ENCODE results near the gene IFRD2.
"Not testable (repeated sequence)": the region's sequence is repeated elsewhere in the genome, so short reads cannot be mapped to it uniquely, and the experiment has no call there.

Gene IFRD2

DNA sequence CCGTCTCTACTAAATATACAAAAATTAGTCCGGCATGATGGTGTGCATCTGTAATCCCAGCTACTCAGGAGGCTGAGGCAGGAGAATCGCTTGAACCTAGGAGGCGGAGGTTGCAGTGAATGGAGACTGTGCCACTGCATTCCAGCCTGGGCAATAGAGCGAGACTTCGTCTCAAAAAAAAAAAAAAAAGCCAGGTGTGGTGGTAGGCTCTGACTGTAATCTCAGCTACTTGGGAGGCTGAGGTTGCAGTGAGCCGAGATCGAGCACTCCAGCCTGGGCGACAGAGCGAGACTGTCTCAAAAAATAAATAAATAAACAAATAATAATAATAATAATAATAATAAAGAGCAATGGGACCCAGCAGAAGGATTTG is 19.7 kb downstream of the IFRD2 start:
- not testable (repeated sequence) for H3K4me3 ChIP-seq (ENCODE audit: insufficient read depth, low read depth, low read length); H3K9me3 ChIP-seq (ENCODE audit: control insufficient read depth, low read length); H3K27ac ChIP-seq (ENCODE audit: insufficient read depth, low read depth, low read length, poor library complexity, severe bottlenecking); H3K36me3 ChIP-seq (ENCODE audit: control insufficient read depth, insufficient read depth, low read length)
- Histone ChIP-seq H3K4me1 (ENCODE audit: control insufficient read depth, insufficient read depth, low read length) (peaks cover 34% of the 10 kb centered on the region), H3K27me3 (ENCODE audit: control insufficient read depth, insufficient read depth, low read length, poor library complexity, severe bottlenecking) (peaks cover 37% of the 10 kb centered on the region)
- 89 to 92% methylated on average over 6 to 7 of the region's 10 CpGs for WGBS, 2 experiments

DNA sequence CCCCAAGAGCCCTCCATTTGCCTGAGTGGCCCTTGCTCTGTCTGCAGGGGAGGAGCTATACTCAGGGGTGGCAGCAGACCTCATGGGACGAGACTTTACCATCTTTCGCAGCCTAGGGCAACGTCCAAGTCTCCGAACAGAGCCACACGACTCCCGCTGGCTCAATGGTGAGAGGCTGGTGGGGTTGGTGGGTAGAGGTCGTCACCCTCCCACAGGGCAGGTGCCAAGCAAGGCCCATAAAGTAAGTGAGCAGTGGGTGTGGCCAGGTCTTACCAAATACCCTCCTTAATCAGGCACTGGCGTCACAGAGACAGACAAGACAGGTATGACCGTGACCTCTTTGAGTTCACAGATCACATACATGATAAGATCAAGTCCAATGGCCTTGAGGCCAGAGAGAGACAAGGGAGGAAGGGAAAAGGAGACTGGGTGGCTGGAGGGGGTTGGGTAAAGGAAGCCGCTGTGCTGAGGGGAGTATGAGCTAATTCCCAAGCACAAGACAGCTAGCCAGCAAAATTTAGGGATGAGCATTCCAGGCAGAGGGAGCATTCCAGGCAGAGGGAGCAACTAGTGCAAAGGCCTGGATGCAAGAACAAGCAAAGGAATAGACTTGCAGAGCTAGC is 20.8 kb downstream of the IFRD2 start:
- Histone ChIP-seq H3K27me3 (ENCODE audit: control insufficient read depth, insufficient read depth, low read length, poor library complexity, severe bottlenecking) (peaks cover 36% of the 10 kb centered on the region), H3K36me3 (ENCODE audit: control insufficient read depth, insufficient read depth, low read length) (no peaks in the 10 kb centered on the region), H3K4me3 (ENCODE audit: insufficient read depth, low read depth, low read length) (no peak overlapping the region), H3K9me3 (ENCODE audit: control insufficient read depth, low read length) (no peaks in the 10 kb centered on the region), H3K4me1 (ENCODE audit: control insufficient read depth, insufficient read depth, low read length) (peaks cover 45% of the 10 kb centered on the region), H3K27ac (ENCODE audit: insufficient read depth, low read depth, low read length, poor library complexity, severe bottlenecking) (no peak overlapping the region)
- WGBS, 2 experiments = 91 to 94% methylated on average over 10 of the region's 10 CpGs

DNA sequence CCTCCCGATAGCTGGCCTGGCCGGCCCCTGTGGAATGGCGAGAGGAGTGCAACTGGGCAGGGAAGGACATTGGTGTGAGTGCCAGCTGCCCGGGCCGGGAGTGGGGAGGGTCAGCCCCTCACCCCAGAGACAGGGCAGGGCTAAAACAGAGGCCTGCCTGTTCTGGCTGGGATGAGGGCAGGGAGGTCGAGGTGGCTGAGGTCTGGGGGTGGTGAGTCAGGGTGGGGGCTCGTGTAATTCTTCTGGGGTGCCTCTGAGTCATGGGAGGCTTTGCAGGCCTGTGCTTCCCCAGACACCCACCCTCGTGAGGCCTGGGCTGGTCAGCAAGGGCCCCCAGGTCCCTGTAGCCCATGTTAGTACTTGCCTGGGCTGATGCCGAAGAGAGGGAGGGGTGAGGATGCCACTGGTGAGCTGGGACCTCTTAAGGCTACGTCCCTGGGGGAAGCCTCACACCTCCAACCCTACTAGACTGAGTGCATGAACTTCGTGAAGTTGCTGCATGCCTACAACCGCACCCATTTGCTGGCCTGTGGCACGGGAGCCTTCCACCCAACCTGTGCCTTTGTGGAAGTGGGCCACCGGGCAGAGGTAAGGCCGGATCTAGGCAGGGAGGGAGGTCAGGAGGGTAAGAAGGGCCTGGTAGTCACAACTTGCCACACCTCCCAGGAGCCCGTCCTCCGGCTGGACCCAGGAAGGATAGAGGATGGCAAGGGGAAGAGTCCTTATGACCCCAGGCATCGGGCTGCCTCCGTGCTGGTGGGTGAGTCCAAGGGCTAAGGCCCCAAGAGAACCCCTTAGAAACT is 21.6 kb downstream of the IFRD2 start:
- H3K9me3 ChIP-seq (ENCODE audit: control insufficient read depth, low read length) = no peaks in the 10 kb centered on the region
- H3K4me3 ChIP-seq (ENCODE audit: insufficient read depth, low read depth, low read length) = no peak overlapping the region
- 92 to 93% methylated on average over 19 of the region's 19 CpGs for WGBS, 2 experiments
- peaks cover 28% of the 10 kb centered on the region for H3K27me3 ChIP-seq (ENCODE audit: control insufficient read depth, insufficient read depth, low read length, poor library complexity, severe bottlenecking)
- H3K4me1 ChIP-seq (ENCODE audit: control insufficient read depth, insufficient read depth, low read length) = peaks cover 50% of the 10 kb centered on the region
- no peaks in the 10 kb centered on the region for H3K36me3 ChIP-seq (ENCODE audit: control insufficient read depth, insufficient read depth, low read length)
- H3K27ac ChIP-seq (ENCODE audit: insufficient read depth, low read depth, low read length, poor library complexity, severe bottlenecking) = no peak overlapping the region

DNA sequence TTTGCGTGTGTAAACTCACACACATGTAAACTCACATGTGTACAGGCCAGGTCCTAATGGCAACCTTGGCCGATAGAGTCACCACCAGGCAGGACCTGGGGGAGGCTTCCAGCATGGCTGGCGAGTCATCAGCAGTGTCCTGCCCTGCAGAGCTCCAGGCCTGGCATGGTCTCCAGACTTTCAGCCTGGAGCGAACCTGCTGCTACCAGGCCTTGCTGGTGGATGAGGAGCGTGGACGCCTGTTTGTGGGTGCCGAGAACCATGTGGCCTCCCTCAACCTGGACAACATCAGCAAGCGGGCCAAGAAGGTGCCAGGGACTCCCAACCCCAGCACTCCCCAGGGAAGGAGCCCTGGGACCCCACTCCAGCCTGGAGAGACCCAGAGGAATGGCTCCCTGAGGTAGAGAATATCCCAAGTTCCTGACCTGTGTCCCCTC is 22.2 kb downstream of the IFRD2 start:
- Histone ChIP-seq H3K4me3 (ENCODE audit: insufficient read depth, low read depth, low read length) (no peak overlapping the region), H3K36me3 (ENCODE audit: control insufficient read depth, insufficient read depth, low read length) (no peaks in the 10 kb centered on the region), H3K27me3 (ENCODE audit: control insufficient read depth, insufficient read depth, low read length, poor library complexity, severe bottlenecking) (peaks cover 21% of the 10 kb centered on the region), H3K27ac (ENCODE audit: insufficient read depth, low read depth, low read length, poor library complexity, severe bottlenecking) (no peak overlapping the region), H3K9me3 (ENCODE audit: control insufficient read depth, low read length) (no peaks in the 10 kb centered on the region), H3K4me1 (ENCODE audit: control insufficient read depth, insufficient read depth, low read length) (peaks cover 52% of the 10 kb centered on the region)
- 95 to 96% methylated on average over 8 of the region's 8 CpGs for WGBS, 2 experiments

DNA sequence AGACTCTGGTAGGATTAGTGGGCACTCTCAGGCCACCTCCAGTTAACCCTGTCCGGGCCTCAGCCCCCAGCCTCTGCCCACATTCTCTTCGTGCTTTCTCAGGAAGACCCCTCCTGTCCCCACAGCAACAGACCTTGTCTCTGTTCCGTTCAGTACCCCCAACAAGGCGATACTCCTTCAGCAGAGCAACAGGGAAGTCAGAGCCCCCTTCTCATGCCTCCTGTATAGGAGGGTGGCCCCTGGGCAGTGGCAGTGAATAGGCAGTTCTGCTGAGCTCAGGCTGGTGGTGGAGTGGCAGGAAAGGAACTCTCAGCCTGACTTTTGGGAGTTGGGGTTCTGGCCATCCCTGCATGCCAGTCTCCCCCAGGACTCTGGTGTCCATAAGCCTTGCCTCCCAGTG is 22.8 kb downstream of the IFRD2 start:
- Histone ChIP-seq H3K27me3 (ENCODE audit: control insufficient read depth, insufficient read depth, low read length, poor library complexity, severe bottlenecking) (peaks cover 16% of the 10 kb centered on the region), H3K36me3 (ENCODE audit: control insufficient read depth, insufficient read depth, low read length) (no peaks in the 10 kb centered on the region), H3K4me1 (ENCODE audit: control insufficient read depth, insufficient read depth, low read length) (peaks cover 54% of the 10 kb centered on the region), H3K4me3 (ENCODE audit: insufficient read depth, low read depth, low read length) (peak overlapping the region; percentile 8), H3K27ac (ENCODE audit: insufficient read depth, low read depth, low read length, poor library complexity, severe bottlenecking) (no peak overlapping the region), H3K9me3 (ENCODE audit: control insufficient read depth, low read length) (no peaks in the 10 kb centered on the region)
- WGBS, 2 experiments = 81 to 88% methylated on average over 4 of the region's 4 CpGs

DNA sequence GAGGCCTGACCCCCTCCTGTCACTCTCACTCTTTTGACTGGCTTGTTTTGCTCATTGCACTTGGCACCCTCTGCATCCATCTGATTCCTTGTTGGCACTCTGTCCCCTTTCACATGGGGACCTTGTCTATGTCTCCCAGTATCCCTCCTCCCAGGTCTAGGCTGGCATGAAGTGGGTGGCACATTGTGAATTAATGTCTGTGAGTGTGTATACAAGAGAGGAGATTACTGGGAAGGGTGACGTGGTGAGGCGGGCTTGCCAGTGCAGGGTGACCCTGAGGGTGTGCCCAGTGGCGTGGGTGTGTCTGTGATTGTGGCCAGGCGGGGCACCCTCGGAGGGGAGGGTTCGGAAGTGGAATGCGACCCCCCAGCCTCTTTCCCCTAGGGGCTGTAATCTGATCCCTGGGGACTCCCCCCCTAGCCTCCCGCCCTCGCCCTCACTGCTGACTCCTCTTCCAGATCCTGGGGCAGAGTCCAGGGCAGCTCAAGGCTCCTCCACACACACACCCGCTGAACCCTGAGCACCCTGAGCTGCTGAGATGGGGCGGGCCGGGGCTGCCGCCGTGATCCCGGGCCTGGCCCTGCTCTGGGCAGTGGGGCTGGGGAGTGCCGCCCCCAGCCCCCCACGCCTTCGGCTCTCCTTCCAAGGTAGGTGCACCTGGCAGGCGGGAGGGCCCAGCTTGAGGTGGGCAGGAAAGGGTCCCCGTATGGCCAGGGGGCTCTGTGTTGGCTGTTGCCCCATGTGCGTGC is 23.4 kb downstream of the IFRD2 start, which contains the start of gene SEMA3B:
Gene SEMA3B, plus strand, starts transcription at position 445 of the 749 bp plus-strand sequence. Its CDS starts 94 bp downstream, at position 539.
- no peaks in the 10 kb centered on the region for H3K36me3 ChIP-seq (ENCODE audit: control insufficient read depth, insufficient read depth, low read length)
- H3K27ac ChIP-seq (ENCODE audit: insufficient read depth, low read depth, low read length, poor library complexity, severe bottlenecking) = no peak within 1 kb of the TSS
- H3K4me1 ChIP-seq (ENCODE audit: control insufficient read depth, insufficient read depth, low read length) = peaks cover 58% of the 10 kb centered on the region
- H3K27me3 ChIP-seq (ENCODE audit: control insufficient read depth, insufficient read depth, low read length, poor library complexity, severe bottlenecking) = peaks cover 10% of the 10 kb centered on the region
- WGBS, 2 experiments = 62 to 65% methylated on average over 21 of the region's 21 CpGs
- H3K9me3 ChIP-seq (ENCODE audit: control insufficient read depth, low read length) = no peaks in the 10 kb centered on the region
- H3K4me3 ChIP-seq (ENCODE audit: insufficient read depth, low read depth, low read length) = peak within 1 kb of the TSS; percentile 8

DNA sequence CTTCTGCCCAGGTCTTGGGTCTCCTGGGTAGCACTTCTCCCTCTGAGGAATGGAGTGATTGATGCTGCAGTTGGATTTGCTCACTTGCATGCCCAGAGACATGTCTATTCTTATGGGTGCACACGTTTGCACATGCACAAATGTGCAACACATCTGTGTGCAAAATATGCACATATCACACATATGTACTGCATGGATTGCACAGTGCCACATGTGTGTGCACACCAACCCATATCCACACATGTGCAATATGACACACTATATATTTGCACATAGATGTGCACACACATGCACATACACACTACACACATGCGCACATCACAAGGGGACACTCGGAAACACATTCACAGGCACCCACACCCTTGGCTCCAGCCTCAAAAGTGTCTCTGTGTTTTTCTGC is 24.0 kb downstream of the IFRD2 start:
- H3K4me3 ChIP-seq (ENCODE audit: insufficient read depth, low read depth, low read length) = no peak overlapping the region
- H3K27ac ChIP-seq (ENCODE audit: insufficient read depth, low read depth, low read length, poor library complexity, severe bottlenecking) = no peak overlapping the region
- H3K4me1 ChIP-seq (ENCODE audit: control insufficient read depth, insufficient read depth, low read length) = peaks cover 64% of the 10 kb centered on the region
- H3K9me3 ChIP-seq (ENCODE audit: control insufficient read depth, low read length) = no peaks in the 10 kb centered on the region
- peaks cover 4% of the 10 kb centered on the region for H3K27me3 ChIP-seq (ENCODE audit: control insufficient read depth, insufficient read depth, low read length, poor library complexity, severe bottlenecking)
- 89 to 92% methylated on average over 3 of the region's 3 CpGs for WGBS, 2 experiments
- H3K36me3 ChIP-seq (ENCODE audit: control insufficient read depth, insufficient read depth, low read length) = no peaks in the 10 kb centered on the region

DNA sequence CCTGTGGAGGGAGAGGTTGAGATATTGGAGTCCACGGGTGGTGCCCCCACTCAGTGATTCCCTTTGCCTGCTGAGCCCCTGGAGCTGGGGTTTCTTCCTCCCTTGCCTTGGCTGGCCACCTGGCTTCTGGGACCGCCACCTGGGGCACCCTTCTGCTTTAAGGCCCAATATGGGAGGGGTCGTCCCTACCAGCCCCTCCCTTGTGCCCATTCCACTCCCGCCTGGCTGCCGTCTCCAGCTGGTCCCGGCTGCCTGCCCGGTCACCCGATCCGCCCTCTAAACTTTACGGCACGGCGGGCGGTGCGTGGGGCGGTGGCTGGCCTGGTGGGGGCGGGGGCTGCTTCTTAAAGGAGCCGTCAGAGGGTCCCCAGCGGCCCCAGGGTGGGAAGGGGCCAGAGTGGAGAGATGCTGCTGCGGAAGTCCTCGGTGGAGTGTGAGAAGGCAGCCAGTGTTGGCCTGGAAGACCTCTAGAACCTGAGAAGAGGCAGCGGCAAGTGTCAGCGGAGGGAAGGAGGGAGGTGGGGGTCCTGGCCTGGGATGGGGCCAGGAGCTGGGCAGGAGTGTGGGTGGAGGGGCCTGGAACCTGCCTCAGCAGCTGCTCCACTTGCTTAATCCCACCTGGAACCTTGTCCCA is 24.8 kb downstream of the IFRD2 start:
- Histone ChIP-seq H3K27ac (ENCODE audit: insufficient read depth, low read depth, low read length, poor library complexity, severe bottlenecking) (no peak overlapping the region), H3K4me1 (ENCODE audit: control insufficient read depth, insufficient read depth, low read length) (peaks cover 70% of the 10 kb centered on the region), H3K36me3 (ENCODE audit: control insufficient read depth, insufficient read depth, low read length) (no peaks in the 10 kb centered on the region), H3K27me3 (ENCODE audit: control insufficient read depth, insufficient read depth, low read length, poor library complexity, severe bottlenecking) (no peaks in the 10 kb centered on the region), H3K9me3 (ENCODE audit: control insufficient read depth, low read length) (no peaks in the 10 kb centered on the region), H3K4me3 (ENCODE audit: insufficient read depth, low read depth, low read length) (no peak overlapping the region)
- WGBS, 2 experiments = 19 to 22% methylated on average over 22 of the region's 22 CpGs

DNA sequence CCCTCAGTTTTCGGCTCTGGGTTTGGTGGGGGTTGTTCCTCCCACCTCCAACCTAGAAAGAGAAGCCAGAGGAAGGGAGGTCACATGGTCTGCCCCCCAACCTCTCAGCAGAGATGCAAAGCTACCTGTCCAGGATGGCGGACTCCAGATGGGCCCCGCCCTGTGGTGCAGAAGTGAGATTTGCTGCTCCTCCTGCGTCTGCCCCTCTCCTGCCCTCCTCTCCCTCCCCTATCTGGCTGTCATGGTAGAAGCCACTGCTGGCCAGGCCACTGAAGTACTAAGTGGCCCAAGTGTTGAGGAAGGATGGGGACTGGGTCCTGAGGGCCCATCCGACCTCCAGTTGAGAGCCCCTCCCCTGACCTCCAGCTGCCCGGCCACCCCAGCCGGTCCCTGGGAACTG is 25.4 kb downstream of the IFRD2 start:
- no peaks in the 10 kb centered on the region for H3K36me3 ChIP-seq (ENCODE audit: control insufficient read depth, insufficient read depth, low read length)
- no peak overlapping the region for H3K4me3 ChIP-seq (ENCODE audit: insufficient read depth, low read depth, low read length)
- WGBS, 2 experiments = 82 to 89% methylated on average over 7 of the region's 7 CpGs
- no peaks in the 10 kb centered on the region for H3K9me3 ChIP-seq (ENCODE audit: control insufficient read depth, low read length)
- no peak overlapping the region for H3K27ac ChIP-seq (ENCODE audit: insufficient read depth, low read depth, low read length, poor library complexity, severe bottlenecking)
- H3K27me3 ChIP-seq (ENCODE audit: control insufficient read depth, insufficient read depth, low read length, poor library complexity, severe bottlenecking) = no peaks in the 10 kb centered on the region
- peaks cover 70% of the 10 kb centered on the region for H3K4me1 ChIP-seq (ENCODE audit: control insufficient read depth, insufficient read depth, low read length)

DNA sequence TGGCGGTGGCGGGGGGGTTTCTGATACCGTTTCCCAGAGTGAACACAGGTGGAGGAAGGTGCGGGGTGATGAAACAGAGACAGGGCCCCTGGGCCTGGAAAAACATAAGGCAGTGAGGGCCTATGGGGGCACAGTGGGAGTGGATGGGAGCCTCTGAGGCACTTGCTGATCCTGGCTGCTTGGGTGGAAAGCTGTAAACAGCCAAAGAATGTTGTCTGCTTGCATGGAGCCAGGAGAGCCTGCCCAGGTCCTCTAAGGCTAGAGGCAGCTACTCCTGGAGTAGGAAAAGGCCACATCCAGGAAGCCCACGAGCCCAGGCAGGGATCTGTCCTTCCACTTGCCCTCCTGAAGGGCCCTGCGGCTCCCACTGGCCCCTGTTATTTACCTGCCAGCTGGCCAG is 26.2 kb downstream of the IFRD2 start:
- no peaks in the 10 kb centered on the region for H3K36me3 ChIP-seq (ENCODE audit: control insufficient read depth, insufficient read depth, low read length)
- H3K9me3 ChIP-seq (ENCODE audit: control insufficient read depth, low read length) = no peaks in the 10 kb centered on the region
- no peak overlapping the region for H3K27ac ChIP-seq (ENCODE audit: insufficient read depth, low read depth, low read length, poor library complexity, severe bottlenecking)
- 95 to 96% methylated on average over 6 of the region's 6 CpGs for WGBS, 2 experiments
- H3K27me3 ChIP-seq (ENCODE audit: control insufficient read depth, insufficient read depth, low read length, poor library complexity, severe bottlenecking) = no peaks in the 10 kb centered on the region
- H3K4me1 ChIP-seq (ENCODE audit: control insufficient read depth, insufficient read depth, low read length) = peaks cover 77% of the 10 kb centered on the region
- no peak overlapping the region for H3K4me3 ChIP-seq (ENCODE audit: insufficient read depth, low read depth, low read length)
